HEK293 (cell line): ENCODE results near the gene CARM1.
A peak's percentile ranks its signal among the peaks of the same experiment; 100 is the strongest.

ENCODE experiments used
- EGR2 ChIP-seq: fragments of 450-650 bp; formaldehyde crosslinking; IDR thresholded peaks from 2 replicates; pipeline ENCODE4 v1.5.1; 2016; ENCODE audit warnings: low read depth, missing biosample characterization, missing genetic modification characterization
- ELK4 ChIP-seq: IDR thresholded peaks from 2 replicates; pipeline ENCODE4 v1.6.1; 2011; ENCODE audit warnings: mild to moderate bottlenecking, low read depth, low read length, borderline replicate concordance
- HOXC10 ChIP-seq: sonication (generic); formaldehyde crosslinking; IDR thresholded peaks from 2 replicates; pipeline ENCODE4 v1.8.1; 2023; ENCODE audit warnings: mild to moderate bottlenecking, missing genetic modification reagents
- KLF1 ChIP-seq: fragments of 450-650 bp; formaldehyde crosslinking; IDR thresholded peaks from 2 replicates; pipeline ENCODE4 v1.5.1; 2016; ENCODE audit warnings: missing biosample characterization, missing genetic modification characterization
- KLF16 ChIP-seq: fragments of 450-650 bp; formaldehyde crosslinking; IDR thresholded peaks from 2 replicates; pipeline ENCODE4 v1.5.1; 2017; ENCODE audit warnings: missing biosample characterization, missing genetic modification characterization
- RBAK ChIP-seq: fragments of 450-650 bp; formaldehyde crosslinking; IDR thresholded peaks from 2 replicates; pipeline ENCODE4 v1.5.1; 2016; ENCODE audit warnings: missing biosample characterization, missing genetic modification characterization
- REPIN1 ChIP-seq: fragments of 450-650 bp; formaldehyde crosslinking; IDR thresholded peaks from 2 replicates; pipeline ENCODE4 v1.5.1; 2017; ENCODE audit warnings: missing biosample characterization, missing genetic modification characterization, low read depth
- SCRT1 ChIP-seq: fragments of 450-650 bp; formaldehyde crosslinking; IDR thresholded peaks from 2 replicates; pipeline ENCODE4 v1.5.1; 2016; ENCODE audit warnings: missing biosample characterization, missing genetic modification characterization, borderline replicate concordance
- SP3 ChIP-seq: fragments of 450-650 bp; formaldehyde crosslinking; IDR thresholded peaks from 2 replicates; pipeline ENCODE4 v1.5.1; 2016; ENCODE audit warnings: missing biosample characterization, missing genetic modification characterization
- TSHZ1 ChIP-seq: fragments of 450-650 bp; formaldehyde crosslinking; IDR thresholded peaks from 2 replicates; pipeline ENCODE4 v1.5.1; 2016; ENCODE audit warnings: missing biosample characterization, missing genetic modification characterization, borderline replicate concordance
- WT1 ChIP-seq: fragments of 450-650 bp; formaldehyde crosslinking; IDR thresholded peaks from 2 replicates; pipeline ENCODE4 v1.5.1; 2016; ENCODE audit warnings: missing biosample characterization, missing genetic modification characterization
- ZBTB49 ChIP-seq: fragments of 450-650 bp; formaldehyde crosslinking; IDR thresholded peaks from 2 replicates; pipeline ENCODE4 v1.5.1; 2016; ENCODE audit warnings: missing biosample characterization, missing genetic modification characterization, low read depth
- ZNF114 ChIP-seq: fragments of 450-650 bp; formaldehyde crosslinking; IDR thresholded peaks from 2 replicates; pipeline ENCODE4 v1.5.0; 2017; ENCODE audit warnings: missing biosample characterization, missing genetic modification characterization
- ZNF175 ChIP-seq: fragments of 450-650 bp; formaldehyde crosslinking; IDR thresholded peaks from 2 replicates; pipeline ENCODE4 v1.5.1; 2016; ENCODE audit warnings: missing biosample characterization, missing genetic modification characterization
- ZNF266 ChIP-seq: fragments of 450-650 bp; formaldehyde crosslinking; IDR thresholded peaks from 2 replicates; pipeline ENCODE4 v1.5.1; 2016; ENCODE audit warnings: missing biosample characterization, missing genetic modification characterization, low read depth
- ZNF350 ChIP-seq: fragments of 450-650 bp; formaldehyde crosslinking; IDR thresholded peaks from 2 replicates; pipeline ENCODE4 v1.5.0; 2017; ENCODE audit warnings: missing biosample characterization, mild to moderate bottlenecking, missing genetic modification characterization
- ZNF37A ChIP-seq: fragments of 450-650 bp; IDR thresholded peaks from 2 replicates; pipeline ENCODE4 v1.5.1; 2018; ENCODE audit warnings: missing biosample characterization, missing genetic modification characterization
- ZNF394 ChIP-seq: fragments of 450-650 bp; formaldehyde crosslinking; IDR thresholded peaks from 2 replicates; pipeline ENCODE4 v1.5.1; 2016; ENCODE audit warnings: missing biosample characterization, missing genetic modification characterization, mild to moderate bottlenecking, moderate library complexity, borderline replicate concordance
- ZNF426 ChIP-seq: fragments of 450-650 bp; formaldehyde crosslinking; IDR thresholded peaks from 2 replicates; pipeline ENCODE4 v1.5.1; 2017; ENCODE audit warnings: missing biosample characterization, missing genetic modification characterization, mild to moderate bottlenecking, inconsistent platforms, moderate library complexity
- ZNF48 ChIP-seq: fragments of 450-650 bp; formaldehyde crosslinking; IDR thresholded peaks from 2 replicates; pipeline ENCODE4 v1.5.1; 2016; ENCODE audit warnings: missing biosample characterization, missing genetic modification characterization
- ZNF544 ChIP-seq: fragments of 450-650 bp; formaldehyde crosslinking; IDR thresholded peaks from 2 replicates; pipeline ENCODE4 v1.5.0; 2017; ENCODE audit warnings: missing biosample characterization, missing genetic modification characterization
- ZNF561 ChIP-seq: fragments of 450-650 bp; IDR thresholded peaks from 2 replicates; pipeline ENCODE4 v1.5.1; 2018; ENCODE audit warnings: missing biosample characterization, missing genetic modification characterization, borderline replicate concordance
- ZNF624 ChIP-seq: fragments of 450-650 bp; formaldehyde crosslinking; IDR thresholded peaks from 2 replicates; pipeline ENCODE4 v1.5.1; 2017; ENCODE audit warnings: missing biosample characterization, missing genetic modification characterization
- ZNF747 ChIP-seq: fragments of 450-650 bp; formaldehyde crosslinking; IDR thresholded peaks from 2 replicates; pipeline ENCODE4 v1.5.1; 2016; ENCODE audit warnings: missing biosample characterization, missing genetic modification characterization
- ZSCAN4 ChIP-seq: fragments of 450-650 bp; formaldehyde crosslinking; IDR thresholded peaks from 2 replicates; pipeline ENCODE4 v1.5.1; 2017; ENCODE audit warnings: missing biosample characterization, missing genetic modification characterization
- TF ChIP-seq, protein P1 (sequence below): fragments of 450-650 bp; formaldehyde crosslinking; IDR thresholded peaks from 2 replicates; pipeline ENCODE4 v1.5.1; 2016; ENCODE audit warnings: missing biosample characterization, missing genetic modification characterization
- TF ChIP-seq, protein P2 (sequence below): fragments of 450-650 bp; formaldehyde crosslinking; IDR thresholded peaks from 2 replicates; pipeline ENCODE4 v1.5.1; 2016; ENCODE audit warnings: missing biosample characterization, missing genetic modification characterization

CARM1 gene

GRCh38 chr19:10928563-10929401 is 57.4 kb downstream of the CARM1 start, which contains the start of the genes TIMM29 and YIPF2 (continued):
- TF ChIP-seq ZNF114 (tag by site-specific recombination) (no peak), ZNF266 (tag by site-specific recombination) (no peak; the same call in 1 of the 2 replicates), TSHZ1 (peak; percentile 49; the same call in 1 of the 2 replicates), ZNF624 (no peak), KLF1 (no peak; the same call in 1 of the 2 replicates), ZNF175 (tag by site-specific recombination) (no peak), ZNF426 (tag by site-specific recombination) (no peak), SP3 (tag by site-specific recombination) (peak; percentile 66), ZBTB49 (tag by site-specific recombination) (no peak), ZNF544 (no peak), HOXC10 (no peak), ZSCAN4 (tag by site-specific recombination) (no peak), REPIN1 (tag by site-specific recombination) (0 out of 2 replicates have a peak, but pooled peaks have one; percentile 39), ZNF747 (tag by site-specific recombination) (no peak), WT1 (tag by site-specific recombination) (no peak), ELK4 (no peak; the same call in 1 of the 2 replicates), ZNF350 (tag by site-specific recombination) (no peak), RBAK (no peak), ZNF394 (peak; percentile 71), ZNF48 (tag by site-specific recombination) (no peak), SCRT1 (tag by site-specific recombination) (peak; percentile 71; the same call in 1 of the 2 replicates), EGR2 (tag by site-specific recombination) (peak; percentile 85), KLF16 (tag by site-specific recombination) (peak; percentile 80), ZNF37A (tag by site-specific recombination) (no peak), ZNF561 (tag by site-specific recombination) (peak; percentile 91; the same call in 1 of the 2 replicates)
- TF ChIP-seq, protein P1, sequence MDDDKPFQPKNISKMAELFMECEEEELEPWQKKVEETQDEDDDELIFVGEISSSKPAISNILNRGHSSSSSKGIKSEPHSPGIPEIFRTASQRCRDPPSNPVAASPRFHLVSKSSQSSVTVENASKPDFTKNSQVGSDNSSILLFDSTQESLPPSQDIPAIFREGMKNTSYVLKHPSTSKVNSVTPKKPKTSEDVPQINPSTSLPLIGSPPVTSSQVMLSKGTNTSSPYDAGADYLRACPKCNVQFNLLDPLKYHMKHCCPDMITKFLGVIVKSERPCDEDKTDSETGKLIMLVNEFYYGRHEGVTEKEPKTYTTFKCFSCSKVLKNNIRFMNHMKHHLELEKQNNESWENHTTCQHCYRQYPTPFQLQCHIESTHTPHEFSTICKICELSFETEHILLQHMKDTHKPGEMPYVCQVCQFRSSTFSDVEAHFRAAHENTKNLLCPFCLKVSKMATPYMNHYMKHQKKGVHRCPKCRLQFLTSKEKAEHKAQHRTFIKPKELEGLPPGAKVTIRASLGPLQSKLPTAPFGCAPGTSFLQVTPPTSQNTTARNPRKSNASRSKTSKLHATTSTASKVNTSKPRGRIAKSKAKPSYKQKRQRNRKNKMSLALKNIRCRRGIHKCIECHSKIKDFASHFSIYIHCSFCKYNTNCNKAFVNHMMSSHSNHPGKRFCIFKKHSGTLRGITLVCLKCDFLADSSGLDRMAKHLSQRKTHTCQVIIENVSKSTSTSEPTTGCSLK (tag by site-specific recombination), result no peak
- TF ChIP-seq, protein P2, sequence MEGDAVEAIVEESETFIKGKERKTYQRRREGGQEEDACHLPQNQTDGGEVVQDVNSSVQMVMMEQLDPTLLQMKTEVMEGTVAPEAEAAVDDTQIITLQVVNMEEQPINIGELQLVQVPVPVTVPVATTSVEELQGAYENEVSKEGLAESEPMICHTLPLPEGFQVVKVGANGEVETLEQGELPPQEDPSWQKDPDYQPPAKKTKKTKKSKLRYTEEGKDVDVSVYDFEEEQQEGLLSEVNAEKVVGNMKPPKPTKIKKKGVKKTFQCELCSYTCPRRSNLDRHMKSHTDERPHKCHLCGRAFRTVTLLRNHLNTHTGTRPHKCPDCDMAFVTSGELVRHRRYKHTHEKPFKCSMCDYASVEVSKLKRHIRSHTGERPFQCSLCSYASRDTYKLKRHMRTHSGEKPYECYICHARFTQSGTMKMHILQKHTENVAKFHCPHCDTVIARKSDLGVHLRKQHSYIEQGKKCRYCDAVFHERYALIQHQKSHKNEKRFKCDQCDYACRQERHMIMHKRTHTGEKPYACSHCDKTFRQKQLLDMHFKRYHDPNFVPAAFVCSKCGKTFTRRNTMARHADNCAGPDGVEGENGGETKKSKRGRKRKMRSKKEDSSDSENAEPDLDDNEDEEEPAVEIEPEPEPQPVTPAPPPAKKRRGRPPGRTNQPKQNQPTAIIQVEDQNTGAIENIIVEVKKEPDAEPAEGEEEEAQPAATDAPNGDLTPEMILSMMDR (tag by site-specific recombination), result no peak
